TTC549 (cell line): Measurements from ENCODE around the gene TCP11L1.
"Not testable (repeated sequence)": the region's sequence is repeated elsewhere in the genome, so short reads cannot be mapped to it uniquely, and the experiment has no call there.

Source experiments
- FAIRE-seq: peaks from 2 replicates; lab custom pipeline; 2012; peaks lifted over from hg19 to GRCh38; lab: Jason Lieb, UNC

TCP11L1 gene

GRCh38 chr11:33039274-33040032 lies at the start of gene TCP11L1:
TSS of gene TCP11L1 (plus strand) at chr11:33039572. CDS start at chr11:33043774, 4,202 bp downstream.
- no peak for FAIRE-seq

DNA sequence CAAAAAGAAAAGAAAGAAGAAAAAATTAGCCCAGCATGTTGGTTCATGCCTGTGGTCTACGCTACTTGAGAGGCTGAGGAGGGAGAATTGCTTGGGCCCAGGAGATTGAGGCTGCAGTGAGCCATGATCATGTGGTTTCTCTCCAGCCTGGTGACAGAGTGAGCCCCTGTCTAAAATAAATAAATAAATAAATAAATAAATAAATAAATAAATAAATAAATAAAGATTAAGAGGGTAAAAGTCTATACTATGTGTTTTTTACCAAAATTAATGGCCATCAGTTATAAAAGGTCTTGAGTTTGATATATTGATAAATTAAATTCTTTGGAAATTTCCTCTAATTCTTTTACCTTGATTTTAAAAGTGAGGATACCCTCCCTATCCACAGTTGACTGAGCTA lies 48.9 kb upstream of the TCP11L1 start:
- FAIRE-seq: no peak

DNA sequence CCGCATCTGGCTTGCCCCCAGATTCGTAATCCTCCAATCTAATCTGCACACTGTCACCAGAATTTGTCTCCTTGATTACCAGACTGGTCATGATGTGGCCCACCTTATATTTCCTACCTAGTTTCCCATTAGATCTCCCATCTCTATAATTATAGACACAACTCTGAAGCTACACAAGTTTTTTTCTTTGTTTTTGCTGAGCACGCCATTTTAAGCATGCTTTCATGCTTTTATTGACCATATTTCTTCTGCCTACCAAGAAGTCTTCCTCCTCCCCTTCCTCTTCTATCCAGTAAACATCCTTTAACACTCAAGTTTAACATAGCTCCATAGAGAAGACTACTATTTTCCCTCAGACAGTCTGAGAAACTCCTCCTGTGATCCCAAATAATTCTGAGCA lies 47.9 kb upstream of the TCP11L1 start:
- FAIRE-seq: no peak

- FAIRE-seq: no peak
Measured at GRCh38 chr11:32991898-32992297, 47.5 kb upstream of the TCP11L1 start.

DNA sequence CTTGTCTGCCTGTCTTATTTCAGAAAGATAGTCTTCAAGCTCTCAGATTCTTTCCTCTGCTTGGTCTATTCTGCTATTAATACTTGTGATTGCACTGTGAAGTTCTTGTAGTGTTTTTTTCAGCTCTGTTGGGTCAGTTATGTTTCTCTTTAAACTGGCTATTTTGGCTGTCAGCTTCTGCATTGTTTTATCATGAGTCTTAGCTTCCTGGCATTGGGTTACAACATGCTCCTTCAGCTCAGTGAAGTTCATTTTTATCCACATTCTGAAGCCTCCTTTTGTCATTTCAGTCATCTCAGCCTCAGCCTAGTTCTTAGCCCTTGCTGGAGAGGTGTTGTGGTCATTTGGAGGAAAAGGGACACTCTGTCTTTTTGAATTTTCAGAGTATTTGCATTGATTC lies 39.2 kb upstream of the TCP11L1 start:
- no peak for FAIRE-seq

DNA sequence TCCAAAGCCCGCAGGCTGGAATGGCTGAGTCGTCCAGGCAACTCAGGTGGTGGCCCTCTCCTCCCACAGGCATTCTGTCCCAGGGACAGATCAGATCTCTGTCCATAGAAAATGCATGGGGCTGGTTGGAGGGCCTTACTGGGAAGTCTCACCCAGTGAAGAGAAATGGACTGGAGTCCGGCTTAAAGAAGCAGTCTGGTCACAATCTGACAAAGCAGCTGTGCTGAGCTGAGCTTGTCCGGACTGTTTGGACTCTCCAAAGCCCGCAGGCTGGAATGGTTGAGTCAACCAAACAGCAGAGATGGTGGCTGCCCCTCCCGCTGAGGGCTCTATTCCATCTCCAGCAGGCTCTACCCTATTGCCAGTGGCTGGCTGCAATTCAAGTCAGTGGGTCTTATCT lies 38.1 kb upstream of the TCP11L1 start:
- no peak for FAIRE-seq

DNA sequence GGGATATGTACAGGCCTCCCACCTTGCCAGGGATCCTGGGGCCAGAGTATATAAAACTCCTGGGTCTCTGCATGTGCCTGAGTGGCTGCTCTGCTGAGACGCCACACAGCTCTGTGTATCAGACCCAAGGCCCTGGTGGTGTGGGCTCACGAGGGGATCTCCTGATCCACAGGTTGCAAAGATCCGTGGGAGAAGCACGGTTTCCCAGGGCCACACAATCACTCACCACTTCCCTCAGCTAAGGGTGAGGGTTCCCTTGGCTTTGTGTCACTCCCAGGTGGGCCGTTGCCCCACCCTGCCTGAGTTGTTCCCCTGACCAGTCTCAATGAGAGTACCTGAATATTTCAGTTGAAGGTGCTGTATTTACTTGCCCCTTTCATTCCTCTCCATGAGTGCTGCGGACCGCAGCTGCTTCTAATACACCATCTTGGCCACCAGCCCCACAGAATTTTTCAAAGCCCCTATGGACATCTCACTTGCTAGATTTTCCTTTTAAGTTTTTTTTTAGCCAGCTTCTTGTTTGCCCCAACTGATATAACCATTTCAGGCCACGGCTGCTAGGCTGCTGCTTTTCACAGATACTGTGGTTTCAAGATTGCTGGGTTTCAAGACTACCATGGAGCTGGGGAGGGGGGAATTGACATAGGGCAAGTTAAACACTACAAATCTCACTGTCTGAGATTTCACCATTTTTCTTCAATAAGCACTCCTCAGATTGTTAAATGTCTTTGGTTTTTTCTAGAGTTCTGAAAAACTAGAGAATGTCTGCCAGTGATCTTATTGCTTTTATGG lies 37.4 kb upstream of the TCP11L1 start:
- FAIRE-seq: no peak

- no peak for FAIRE-seq
Measured at GRCh38 chr11:33005175-33005574, 34.2 kb upstream of the TCP11L1 start.

DNA sequence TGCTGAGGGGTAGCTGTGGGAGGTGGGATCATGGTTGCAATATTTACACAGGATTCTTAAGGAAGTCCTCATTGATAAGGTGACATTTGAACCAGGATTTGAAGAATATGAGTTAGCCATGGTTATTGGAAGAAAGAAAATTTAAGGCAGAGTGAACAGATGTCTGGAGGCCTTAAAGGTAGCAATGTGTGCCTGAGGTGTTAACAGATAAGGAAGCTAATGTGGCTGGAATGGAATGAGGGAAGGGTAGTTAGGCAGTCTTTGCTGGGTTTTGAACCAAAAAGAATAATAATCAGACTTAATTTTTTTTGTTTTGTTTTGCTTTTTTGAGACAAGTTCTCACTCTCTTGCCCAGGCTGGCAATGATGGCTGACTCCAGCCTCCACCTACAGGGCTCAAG lies 33.4 kb upstream of the TCP11L1 start:
- FAIRE-seq: no peak

DNA sequence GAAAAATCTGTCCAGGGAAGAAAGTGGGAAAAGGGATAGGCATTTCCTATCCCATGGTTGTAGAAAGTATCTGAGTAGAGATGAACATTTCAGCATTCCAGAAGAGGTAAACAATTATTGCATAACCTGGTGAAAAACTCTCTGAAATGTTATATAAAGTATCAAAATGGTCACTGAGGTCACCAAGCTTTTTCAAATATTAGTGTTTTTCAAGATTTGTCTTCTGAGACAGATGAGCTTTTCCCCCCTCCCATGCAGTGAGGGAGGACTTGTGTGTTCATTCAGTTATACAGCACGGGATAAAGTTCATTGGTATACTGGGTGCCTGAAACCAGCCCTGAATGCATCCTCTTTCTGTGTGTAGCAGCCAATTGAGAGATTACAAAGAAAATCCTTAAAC lies 25.6 kb upstream of the TCP11L1 start:
- FAIRE-seq: no peak

GRCh38 chr11:33015621-33016551 lies 23.5 kb upstream of the TCP11L1 start, which contains the start of gene DEPDC7:
TSS of gene DEPDC7 (plus strand) at chr11:33015878. CDS start at chr11:33015956, 78 bp downstream.
- FAIRE-seq: no peak

DNA sequence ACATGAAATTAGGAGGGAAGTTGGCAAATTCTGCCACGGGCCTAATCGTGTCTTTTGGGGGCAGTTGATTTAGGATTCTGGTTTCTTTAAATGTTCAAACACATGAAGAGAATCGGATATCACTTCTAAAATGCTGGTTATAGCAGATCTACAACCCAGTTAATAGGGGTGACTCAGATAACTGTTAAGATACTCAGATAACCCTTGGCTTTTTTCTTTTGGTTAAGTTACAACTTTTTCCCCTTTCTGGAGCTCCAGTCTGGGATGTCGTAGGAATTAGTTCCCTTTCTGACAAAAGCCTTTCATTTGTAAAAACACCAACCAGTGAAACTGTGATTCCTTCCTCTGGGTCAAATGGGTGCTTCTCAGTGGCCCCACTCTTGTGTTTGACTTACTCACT lies 22.7 kb upstream of the TCP11L1 start:
- FAIRE-seq: no peak

- no peak for FAIRE-seq
Measured at GRCh38 chr11:33017478-33017877, 21.9 kb upstream of the TCP11L1 start.

DNA sequence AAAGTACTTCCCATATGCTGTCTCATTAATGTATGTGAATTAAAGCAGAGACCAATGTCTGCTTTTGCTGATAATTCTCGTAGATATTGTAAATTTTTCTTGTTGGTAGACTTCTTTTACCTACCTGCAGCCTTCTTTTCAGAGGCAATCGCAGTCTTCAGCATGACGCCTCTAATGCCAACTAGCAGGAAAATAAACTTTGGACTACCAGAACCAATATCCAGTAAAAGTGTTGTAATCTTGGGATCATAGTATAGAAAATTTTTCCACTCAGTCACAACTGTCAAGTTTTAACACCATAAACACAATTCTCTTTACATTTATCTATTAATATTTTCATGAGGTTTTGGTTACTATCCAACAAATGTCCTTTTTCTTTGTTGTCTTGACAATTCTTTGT lies 21.4 kb upstream of the TCP11L1 start:
- FAIRE-seq: no peak

DNA sequence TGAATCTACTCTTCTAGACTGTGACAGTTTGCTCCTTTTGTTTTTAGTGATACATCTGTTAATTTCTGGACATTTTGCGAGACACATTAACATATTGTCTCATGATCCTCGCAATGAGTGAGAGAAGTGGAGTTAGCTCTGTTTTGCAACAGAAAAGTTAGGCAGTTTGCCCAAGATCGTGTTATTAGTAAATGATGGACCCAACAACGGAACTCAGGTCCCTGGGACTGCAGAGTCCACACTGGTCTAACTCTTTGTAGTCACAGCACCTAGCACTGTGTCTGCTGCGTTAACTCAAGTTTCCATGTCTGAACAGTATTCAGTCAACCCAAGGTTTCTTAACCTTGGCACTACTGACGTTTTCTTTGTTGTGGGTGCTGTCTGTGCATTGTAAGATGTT lies 20.5 kb upstream of the TCP11L1 start:
- no peak for FAIRE-seq

- no peak for FAIRE-seq
Measured at GRCh38 chr11:33021501-33021900, 17.9 kb upstream of the TCP11L1 start.

- FAIRE-seq: no peak
Measured at GRCh38 chr11:33021937-33022336, 17.4 kb upstream of the TCP11L1 start.

DNA sequence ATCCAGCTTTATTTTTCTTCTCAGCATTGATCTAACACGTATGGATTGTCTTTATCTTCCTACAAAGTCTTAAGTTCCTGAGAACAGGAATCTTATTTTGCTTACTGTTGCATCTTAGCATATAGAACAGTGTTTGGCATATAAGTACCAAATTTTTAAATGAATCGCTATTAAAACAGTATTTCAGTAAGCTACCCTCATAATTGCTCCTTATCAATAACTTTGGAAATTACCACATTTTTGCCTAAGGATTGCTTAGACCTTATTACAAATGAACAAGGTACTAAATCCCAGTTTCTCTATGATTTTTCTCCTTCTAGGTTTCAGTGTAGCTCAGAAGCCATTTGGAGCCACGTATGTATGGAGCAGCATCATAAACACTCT lies 14.0 kb upstream of the TCP11L1 start:
- no peak for FAIRE-seq

- no peak for FAIRE-seq
Measured at GRCh38 chr11:33027233-33027632, 12.1 kb upstream of the TCP11L1 start.

DNA sequence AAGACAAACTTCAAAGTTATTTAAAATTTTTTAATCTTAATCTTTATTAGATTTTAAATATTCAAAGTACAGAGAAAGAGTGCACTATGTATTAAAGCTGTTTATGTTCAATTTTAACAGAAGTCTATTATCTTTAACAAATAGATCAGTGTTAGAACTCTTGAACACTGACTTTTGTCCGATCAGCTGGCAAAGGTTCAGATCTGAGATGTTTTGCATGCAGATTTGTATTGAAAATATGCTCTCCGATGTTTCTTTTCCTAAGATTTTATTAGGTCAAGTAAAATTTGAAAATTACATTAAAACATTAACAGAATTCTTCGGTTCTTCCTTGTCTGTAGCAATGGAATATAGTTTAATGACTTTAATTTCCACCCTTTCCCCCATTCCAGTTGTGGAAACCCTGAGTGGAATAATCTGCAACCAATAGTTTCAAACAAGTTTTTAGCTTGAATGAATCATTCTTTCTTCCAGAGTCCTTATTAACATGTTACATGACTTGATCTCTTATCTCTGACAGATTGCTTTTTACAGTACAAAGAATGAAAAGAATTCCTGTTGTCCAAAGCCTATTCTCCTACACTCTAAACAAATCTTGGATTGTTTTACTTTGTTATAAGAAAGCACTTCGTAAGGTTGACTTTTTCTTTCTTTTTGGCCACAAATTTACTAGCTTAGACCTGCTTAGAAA lies 11.4 kb upstream of the TCP11L1 start:
- peak; percentile 19 for FAIRE-seq

GRCh38 chr11:33028537-33028914 lies 10.8 kb upstream of the TCP11L1 start:
- no peak for FAIRE-seq

DNA sequence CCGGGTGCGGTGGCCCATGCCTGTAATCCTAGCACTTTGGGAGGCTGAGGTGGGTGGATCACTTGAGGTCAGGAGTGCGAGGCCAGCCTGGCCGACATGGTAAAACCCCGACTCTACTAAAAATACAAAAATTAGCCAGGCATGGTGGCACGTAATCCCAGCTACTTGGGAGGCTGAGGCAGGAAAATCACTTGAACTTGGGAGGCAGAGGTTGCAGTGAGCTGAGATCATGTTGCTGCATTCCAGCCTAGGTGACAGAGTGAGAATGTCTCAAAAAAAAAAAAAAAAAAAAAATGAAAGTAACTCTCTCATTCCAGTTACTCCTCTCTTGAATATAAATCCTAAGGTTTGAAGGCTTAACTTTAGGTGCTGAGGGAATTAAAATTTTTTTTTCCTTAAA lies 10.2 kb upstream of the TCP11L1 start:
- not testable (repeated sequence) for FAIRE-seq
